CD4-positive, alpha-beta T cell (primary cell): ENCODE data around the gene PTPRN2. TPM values are rescaled to one million over a fixed set of nuclear protein-coding genes. Genes with fewer than 3 reads are reported as not detected.

Source experiments
- ATAC-seq: fragments of 200-7000 bp; cut with Tn5 transposase; one replicate; pipeline ENCODE4 v1.10.0; 2022; ENCODE audit warnings: mild to moderate bottlenecking; ENCODE audit not compliant: poor library complexity
- CTCF ChIA-PET: fragments of 350-600 bp; sonication (Branson Sonifier 250); formaldehyde crosslinking; loops from one replicate; lab custom pipeline; 2021; ENCODE audit warnings: antibody characterized with exemption, inconsistent platforms; lab: Charles Lee
- POLR2A ChIA-PET: fragments of 350-600 bp; sonication (Branson Sonifier 250); formaldehyde crosslinking; loops from one replicate; lab custom pipeline; 2021; ENCODE audit warnings: antibody characterized with exemption, inconsistent platforms; lab: Charles Lee
- DNase-seq, 14 experiments: peaks; one replicate each; pipeline ENCODE4 v3.0.0-alpha.2; 2013 to 2020; ENCODE audit warnings: mixed read lengths in 2 of 14
- H3K27ac ChIP-seq, 2 donors: one replicate each; pipeline versions ENCODE4 v1.5.1 to v1.7.0; 2013; ENCODE audit warnings: low read length in 2 of 2, low read depth in 1 of 2, mild to moderate bottlenecking in 1 of 2
- H3K27me3 ChIP-seq, 2 experiments: 1 replicate in 1 of 2; 2 replicates in 1 of 2; pipeline versions ENCODE4 v1.6.1 to v1.7.0; 2013; ENCODE audit warnings: low read length in 2 of 2, control low read depth in 1 of 2, mild to moderate bottlenecking in 1 of 2, moderate library complexity in 1 of 2; ENCODE audit not compliant: insufficient read depth in 2 of 2, control insufficient read depth in 1 of 2
- H3K36me3 ChIP-seq: one replicate; pipeline ENCODE4 v1.6.1; 2013; ENCODE audit warnings: low read length, control low read depth; ENCODE audit not compliant: insufficient read depth
- H3K4me1 ChIP-seq: one replicate; pipeline ENCODE4 v1.6.1; 2013; ENCODE audit warnings: low read length, control low read depth; ENCODE audit not compliant: insufficient read depth
- H3K4me3 ChIP-seq: one replicate; pipeline ENCODE4 v1.5.1; 2013; ENCODE audit warnings: mild to moderate bottlenecking, low read length, moderate library complexity
- H3K9me3 ChIP-seq, 2 experiments: 1 replicate in 1 of 2; 2 replicates in 1 of 2; pipeline versions ENCODE4 v1.6.1 to v1.7.0; 2013; ENCODE audit warnings: low read length in 2 of 2, mild to moderate bottlenecking in 2 of 2, control low read depth in 1 of 2, moderate library complexity in 1 of 2; ENCODE audit not compliant: control insufficient read depth in 1 of 2, insufficient read depth in 1 of 2
- H3K27ac Mint-ChIP-seq: one replicate; pipeline ENCODE4 v1.8.0; 2020; ENCODE audit warnings: mixed read lengths
- H3K27me3 Mint-ChIP-seq: one replicate; pipeline ENCODE4 v1.8.0; 2021; ENCODE audit warnings: mixed read lengths
- H3K36me3 Mint-ChIP-seq: one replicate; pipeline ENCODE4 v1.8.0; 2021; ENCODE audit warnings: low read depth, mixed read lengths
- H3K4me1 Mint-ChIP-seq: one replicate; pipeline ENCODE4 v1.8.0; 2021; ENCODE audit warnings: low read depth, mixed read lengths
- H3K4me3 Mint-ChIP-seq: one replicate; pipeline ENCODE4 v1.8.0; 2020; ENCODE audit warnings: mild to moderate bottlenecking, mixed read lengths
- H3K9me3 Mint-ChIP-seq: one replicate; pipeline ENCODE4 v1.8.0; 2020; ENCODE audit warnings: mixed read lengths
- CTCF ChIP-seq: fragments of 200-600 bp; IDR thresholded peaks from one replicate; pipeline ENCODE4 v1.8.0; 2022; ENCODE audit warnings: antibody characterized with exemption, mild to moderate bottlenecking
- intact Hi-C, 2 experiments: fragments of 100-400 bp; cut with DNase I in 1 of 2; cut with micrococcal nuclease in 1 of 2; formaldehyde crosslinking; loops; one replicate each; pipeline versions ENCODE4 v1.15.1 to v1.9.0; 2023 to 2025; cut with DNase I, micrococcal nuclease
- total RNA-seq, 174 experiments: library from RNA in 2 of 174; stranded (reverse) in 2 of 174; gene quantifications; one replicate each; pipeline ENCODE4 v1.2.3 and lab custom pipeline; 2021 to 2026

Gene PTPRN2
- total RNA-seq, 2 experiments from 2014 or later = 0.34 to 0.44 TPM

GRCh38 chr7:157844141-157844540 lies 743.5 kb downstream of the PTPRN2 start:
- no peaks in the 10 kb centered on the region for H3K9me3 Mint-ChIP-seq
- no peak overlapping the region for H3K4me3 Mint-ChIP-seq
- POLR2A ChIA-PET = no interaction called here
- Histone ChIP-seq H3K9me3 (peaks cover 0 to 29% of the 10 kb centered on the region in 2 experiments), H3K4me3 (no peak overlapping the region), H3K4me1 (peaks cover 7% of the 10 kb centered on the region), H3K36me3 (no peaks in the 10 kb centered on the region), H3K27me3 (peaks cover 0 to 6% of the 10 kb centered on the region in 2 experiments), H3K27ac (no peak overlapping the region)
- no peak for DNase-seq
- H3K36me3 Mint-ChIP-seq = no peaks in the 10 kb centered on the region
- no peak for ATAC-seq
- H3K27ac Mint-ChIP-seq = no peak overlapping the region
- no peaks in the 10 kb centered on the region for H3K27me3 Mint-ChIP-seq
- intact Hi-C loops = no loop called here
- no peak for TF ChIP-seq CTCF
- no peaks in the 10 kb centered on the region for H3K4me1 Mint-ChIP-seq
- CTCF ChIA-PET = no interaction called here

GRCh38 chr7:157843336-157844140 lies 744.1 kb downstream of the PTPRN2 start:
- Mint-ChIP-seq H3K9me3 (no peaks in the 10 kb centered on the region), H3K4me1 (no peaks in the 10 kb centered on the region), H3K27me3 (no peaks in the 10 kb centered on the region), H3K27ac (no peak overlapping the region), H3K4me3 (no peak overlapping the region), H3K36me3 (no peaks in the 10 kb centered on the region)
- Histone ChIP-seq H3K9me3 (peaks cover 0 to 23% of the 10 kb centered on the region in 2 experiments), H3K4me3 (no peak overlapping the region), H3K27ac (no peak overlapping the region), H3K36me3 (no peaks in the 10 kb centered on the region), H3K4me1 (peaks cover 7% of the 10 kb centered on the region), H3K27me3 (peaks cover 0 to 6% of the 10 kb centered on the region in 2 experiments)
- DNase-seq (no peak), ATAC-seq (no peak)
- ChIA-PET CTCF (no interaction called here), POLR2A (no interaction called here)
- intact Hi-C loops = no loop called here
- no peak for TF ChIP-seq CTCF

- no peaks in the 10 kb centered on the region for H3K36me3 Mint-ChIP-seq
- H3K27me3 Mint-ChIP-seq = no peaks in the 10 kb centered on the region
- H3K4me1 Mint-ChIP-seq = no peaks in the 10 kb centered on the region
- Histone ChIP-seq H3K27ac (no peak overlapping the region), H3K4me3 (no peak overlapping the region), H3K9me3 (peaks cover 0 to 21% of the 10 kb centered on the region in 2 experiments), H3K4me1 (peaks cover 7% of the 10 kb centered on the region), H3K27me3 (peaks cover 0 to 6% of the 10 kb centered on the region in 2 experiments), H3K36me3 (no peaks in the 10 kb centered on the region)
- no peak for TF ChIP-seq CTCF
- intact Hi-C loops = no loop called here
- ATAC-seq (no peak), DNase-seq (no peak)
- no peak overlapping the region for H3K4me3 Mint-ChIP-seq
- ChIA-PET CTCF (no interaction called here), POLR2A (no interaction called here)
- H3K9me3 Mint-ChIP-seq = no peaks in the 10 kb centered on the region
- no peak overlapping the region for H3K27ac Mint-ChIP-seq
These were observed 745.8 kb downstream of the PTPRN2 start for GRCh38 chr7:157841773-157842370.
